HG02678 (cell line): ENCODE data around the gene MORC2.

ENCODE experiments used
- ATAC-seq: cut with Tn5 transposase; IDR thresholded peaks from one replicate; pipeline ENCODE4 v1.9.1; 2021; ENCODE audit warnings: mild to moderate bottlenecking, moderate library complexity; ENCODE audit not compliant: unreplicated experiment

Gene MORC2

GRCh38 chr22:30922151-30922611 is 46.4 kb downstream of the MORC2 start:
- ATAC-seq: no peak

- ATAC-seq: no peak
Measured at GRCh38 chr22:30921108-30921507, 47.5 kb downstream of the MORC2 start.

GRCh38 chr22:30920407-30920806 is 48.2 kb downstream of the MORC2 start:
- no peak for ATAC-seq

GRCh38 chr22:30919973-30920372 is 48.6 kb downstream of the MORC2 start:
- no peak for ATAC-seq

GRCh38 chr22:30918761-30919160 is 49.8 kb downstream of the MORC2 start:
- ATAC-seq: no peak

GRCh38 chr22:30910358-30910757 is 58.2 kb downstream of the MORC2 start:
- no peak for ATAC-seq

DNA sequence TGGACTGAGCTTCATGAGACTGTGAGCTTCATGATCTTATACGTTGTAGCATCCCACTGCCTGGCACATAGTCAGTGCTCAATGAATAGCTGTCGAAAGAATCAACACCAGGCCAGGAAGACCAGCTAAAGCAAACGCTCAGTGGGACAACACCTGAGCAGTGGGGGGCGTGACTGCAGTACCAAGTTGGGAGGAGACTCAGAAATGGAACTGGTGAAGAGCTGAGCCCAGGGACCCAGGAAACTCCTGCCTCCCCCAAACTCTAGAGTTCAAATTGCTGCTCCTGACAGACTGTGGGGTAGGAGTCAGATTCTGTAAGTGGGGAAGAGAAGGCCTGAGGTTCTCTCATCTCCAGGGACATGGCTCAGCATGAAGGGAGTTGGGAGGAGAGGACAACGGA is 59.3 kb downstream of the MORC2 start:
- ATAC-seq: no peak

DNA sequence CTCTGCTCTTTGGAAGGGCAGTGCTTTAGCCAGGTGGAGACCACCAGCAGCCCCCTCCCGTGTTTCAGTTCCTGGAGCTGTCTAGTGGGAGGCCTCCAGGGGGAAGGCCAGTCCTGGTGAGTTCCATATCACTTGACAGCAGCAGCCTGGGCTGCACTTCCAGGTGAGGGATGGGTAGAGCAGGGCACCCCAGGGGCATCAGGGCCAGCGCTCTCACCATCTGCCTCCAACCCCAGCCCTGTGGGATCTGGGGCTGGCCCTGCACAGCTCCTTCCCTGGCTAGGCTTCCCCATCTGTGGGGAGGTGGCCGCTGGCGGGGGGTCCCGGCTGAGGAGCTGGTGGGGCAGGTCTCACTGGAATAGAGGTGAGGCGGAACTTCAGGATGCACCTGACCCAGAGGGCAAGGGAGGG is 60.5 kb downstream of the MORC2 start:
- no peak for ATAC-seq

GRCh38 chr22:30906946-30907345 is 61.6 kb downstream of the MORC2 start:
- ATAC-seq: no peak

GRCh38 chr22:30906411-30906810 is 62.2 kb downstream of the MORC2 start:
- ATAC-seq: no peak

DNA sequence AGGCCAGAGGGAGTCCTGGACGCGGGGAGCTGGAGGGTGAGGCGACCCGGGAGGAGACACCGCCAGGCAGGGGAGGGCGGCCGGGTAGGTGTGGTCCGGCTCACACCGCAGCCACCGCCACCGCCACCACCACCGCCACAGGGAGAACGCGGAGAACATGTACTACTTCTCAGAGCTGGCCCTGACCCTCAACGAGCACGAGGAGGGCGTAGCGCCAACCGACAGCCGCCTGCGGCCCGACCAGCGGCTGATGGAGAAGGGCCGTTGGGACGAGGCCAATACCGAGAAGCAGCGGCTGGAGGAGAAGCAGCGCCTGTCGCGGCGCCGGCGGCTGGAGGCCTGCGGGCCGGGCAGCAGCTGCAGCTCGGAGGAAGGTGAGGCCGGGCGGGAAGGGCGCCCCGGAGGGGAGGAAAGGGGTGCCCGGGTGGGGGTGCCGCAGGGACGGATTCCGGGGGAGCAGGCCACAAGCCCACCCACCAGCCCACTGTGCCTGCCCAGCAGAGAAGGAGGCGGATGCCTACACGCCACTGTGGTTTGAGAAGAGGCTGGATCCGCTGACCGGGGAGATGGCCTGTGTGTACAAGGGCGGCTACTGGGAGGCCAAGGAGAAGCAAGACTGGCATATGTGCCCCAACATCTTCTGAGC is 62.8 kb downstream of the MORC2 start:
- ATAC-seq: no peak

GRCh38 chr22:30903876-30904460 is 64.6 kb downstream of the MORC2 start:
- no peak for ATAC-seq

DNA sequence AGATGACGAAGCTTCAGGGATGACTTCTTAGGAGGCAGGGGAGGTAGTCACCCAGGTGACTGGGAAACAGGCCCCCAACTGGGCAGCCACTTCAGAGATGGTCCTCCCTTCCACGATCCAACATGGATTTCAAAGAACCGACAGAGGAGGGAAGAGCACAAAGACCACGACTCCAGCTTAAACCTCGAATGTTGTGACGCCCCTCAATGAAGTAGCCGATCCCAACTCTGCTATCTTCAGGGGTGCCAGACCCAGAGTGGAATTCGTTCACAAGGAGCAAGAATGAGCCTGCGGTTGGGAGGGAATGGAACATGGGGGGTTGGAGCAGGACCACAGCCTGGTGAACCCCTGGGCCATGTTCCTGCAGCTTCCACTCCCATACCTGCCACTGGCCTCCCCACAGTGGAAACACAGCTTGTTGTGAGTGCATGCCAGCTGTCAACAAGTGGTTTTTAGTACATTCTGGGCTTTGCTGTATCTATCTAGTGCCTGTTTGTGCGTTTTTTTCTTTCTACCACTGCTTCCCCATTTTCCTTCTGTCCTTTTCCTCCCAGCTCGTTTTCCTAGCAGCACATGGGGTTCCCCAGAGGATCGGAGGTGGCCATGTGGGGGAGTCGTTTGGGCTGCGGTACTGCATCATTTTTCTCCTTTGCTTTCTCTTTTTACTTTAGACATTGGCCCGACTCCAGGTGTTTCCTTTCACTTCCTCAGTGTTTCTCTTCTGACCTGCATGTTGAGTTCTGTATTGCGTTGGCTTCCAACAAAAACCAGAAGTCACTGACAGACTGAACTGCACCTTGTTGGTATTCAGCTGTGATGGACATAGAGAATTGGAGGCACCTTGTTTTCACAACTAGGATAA is 65.8 kb downstream of the MORC2 start:
- no peak for ATAC-seq

GRCh38 chr22:30894371-30894740 is 74.2 kb downstream of the MORC2 start:
- ATAC-seq: no peak

- ATAC-seq: no peak
Measured at GRCh38 chr22:30893434-30894370, 74.9 kb downstream of the MORC2 start.

GRCh38 chr22:30892731-30893221 is 75.8 kb downstream of the MORC2 start:
- ATAC-seq: no peak

DNA sequence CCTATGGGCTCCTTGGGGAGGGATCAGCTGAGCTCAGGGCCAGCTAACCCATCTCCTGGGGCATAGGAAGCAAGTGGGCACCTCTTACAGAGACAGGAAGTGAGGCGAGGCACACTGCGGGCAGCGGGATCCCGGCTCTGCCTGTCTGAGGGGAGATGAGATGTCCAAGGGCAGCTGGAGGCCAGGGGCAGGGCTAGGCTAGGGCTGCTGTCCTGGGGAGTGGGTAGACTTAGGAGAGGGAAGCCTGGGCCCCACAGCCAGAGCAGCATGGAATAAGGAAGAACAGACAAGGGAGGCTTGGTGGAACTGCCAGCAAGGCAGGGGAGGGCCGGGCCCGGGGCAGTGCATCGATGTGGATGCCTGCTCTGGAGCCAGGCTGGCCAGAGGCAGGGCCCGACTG is 76.3 kb downstream of the MORC2 start:
- no peak for ATAC-seq

DNA sequence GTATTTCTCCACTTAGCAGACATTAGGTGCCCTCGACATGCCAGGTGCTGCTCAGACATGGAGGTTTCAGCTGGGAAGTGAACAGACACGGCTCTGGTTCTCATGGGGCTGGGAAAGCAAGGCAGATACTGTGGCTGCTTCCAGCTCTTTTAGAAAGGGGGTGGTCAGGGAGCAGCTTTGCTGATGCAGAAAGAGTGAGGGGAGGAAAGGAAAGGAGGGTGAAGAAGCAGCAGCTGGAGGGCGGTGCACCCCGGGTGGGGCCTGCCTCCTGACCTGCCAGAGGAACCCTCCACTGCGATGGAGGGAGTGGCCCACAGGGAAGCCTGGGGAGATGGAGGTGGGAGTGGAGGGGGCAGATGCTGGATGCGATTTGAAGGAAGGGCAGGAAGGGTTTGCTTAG is 76.8 kb downstream of the MORC2 start:
- ATAC-seq: no peak

DNA sequence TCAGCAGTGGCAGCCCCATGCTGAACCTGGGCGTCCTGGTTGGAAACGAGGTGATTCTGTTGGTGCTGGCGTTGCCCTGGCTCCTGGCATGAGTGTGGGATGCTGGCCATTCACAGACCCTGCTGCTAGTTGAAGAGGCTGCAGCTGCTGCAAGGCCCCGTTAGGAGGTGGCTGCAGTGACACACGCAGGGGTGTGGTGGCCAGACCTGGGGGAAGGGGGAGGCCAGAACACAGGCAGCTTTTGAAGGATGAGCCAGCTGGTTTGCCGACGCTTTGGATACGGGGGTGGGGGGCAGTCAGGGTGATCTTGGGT is 77.2 kb downstream of the MORC2 start:
- no peak for ATAC-seq

- ATAC-seq: no peak
Measured at GRCh38 chr22:30890686-30891442, 77.7 kb downstream of the MORC2 start.
